Left ventricle myocardium inferior (tissue), 1 donor: ENCODE data around the gene CAMK4. TPM values are rescaled to one million over a fixed set of nuclear protein-coding genes. Genes with fewer than 3 reads are reported as not detected.

Experiments used
- DNase-seq: peaks from one replicate; pipeline ENCODE4 v3.0.0-alpha.2; 2020
- H3K27ac ChIP-seq: fragments of 200-600 bp; replicated peaks from 2 replicates; pipeline ENCODE4 v1.8.0; 2021
- H3K27me3 ChIP-seq: fragments of 200-600 bp; 2 replicates; pipeline ENCODE4 v1.8.0; 2021; ENCODE audit warnings: low read depth
- H3K36me3 ChIP-seq: fragments of 200-600 bp; 2 replicates; pipeline ENCODE4 v1.8.0; 2021
- H3K4me1 ChIP-seq: fragments of 200-600 bp; 2 replicates; pipeline ENCODE4 v1.8.0; 2021
- H3K4me3 ChIP-seq: fragments of 200-600 bp; 2 replicates; pipeline ENCODE4 v1.8.0; 2021; ENCODE audit warnings: mild to moderate bottlenecking, moderate library complexity
- H3K9me3 ChIP-seq: fragments of 200-600 bp; replicated peaks from 2 replicates; pipeline ENCODE4 v1.8.0; 2021
- intact Hi-C: fragments of 100-400 bp; cut with micrococcal nuclease; formaldehyde crosslinking; loops from one replicate; pipeline ENCODE4 v1.11.0; 2022
- total RNA-seq: library from RNA; stranded (reverse); fragmentation: NEBNext Ultra II Directional; extraction: Animal tissue kit (Norgen Biotek cat#: 25700); gene quantifications from one replicate; pipeline ENCODE4 v1.2.1, GENCODE V29; 2021
- TF ChIP-seq, protein P1 (sequence below): fragments of 200-600 bp; IDR thresholded peaks from 2 replicates; pipeline ENCODE4 v1.8.0; 2021; ENCODE audit warnings: antibody characterized with exemption, mild to moderate bottlenecking, borderline replicate concordance
- donor health status: DM: no; HTN: yes; CAD: no; lungs with severe emphysema.

Gene CAMK4
- total RNA-seq, 1 donor from 2014 or later, result 0.36 TPM

DNA sequence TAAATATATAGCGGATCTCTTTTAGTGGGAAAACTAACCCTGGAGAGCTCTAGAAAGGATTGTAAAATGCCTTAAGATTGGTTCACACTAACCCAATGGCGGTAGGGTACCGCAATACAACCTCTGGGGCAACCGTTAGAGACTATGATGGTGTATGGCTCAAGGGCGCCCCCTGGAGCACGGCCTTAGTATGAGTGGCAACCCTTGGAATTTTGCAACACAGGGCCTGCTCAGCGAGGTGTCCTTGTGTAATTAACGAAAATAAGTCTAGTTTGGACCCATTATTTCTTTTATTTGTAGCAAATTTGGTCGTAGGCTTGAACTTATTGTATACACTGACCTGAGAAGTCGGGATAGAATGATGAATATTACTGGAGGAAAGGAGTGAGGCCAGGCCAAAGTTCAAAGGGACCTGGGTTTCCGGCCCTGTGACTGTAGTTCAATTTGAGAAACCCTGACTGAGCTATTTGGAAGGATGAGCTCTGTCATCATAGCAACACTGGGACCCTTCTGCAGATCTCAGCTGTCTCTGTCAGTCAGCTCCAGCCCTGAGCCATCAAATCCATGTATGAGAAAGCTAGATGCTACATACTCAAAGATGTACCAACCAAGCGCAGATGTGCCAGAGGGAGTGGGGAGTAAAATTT is 54.8 kb downstream of the CAMK4 start:
- no peaks in the 10 kb centered on the region for H3K36me3 ChIP-seq
- H3K9me3 ChIP-seq, result no peaks in the 10 kb centered on the region
- intact Hi-C loops, result loop anchor here (2.0 kb wide), 1 partner anchor 120 kb away; no protein-coding TSS in a partner anchor
- TF ChIP-seq, protein P1, sequence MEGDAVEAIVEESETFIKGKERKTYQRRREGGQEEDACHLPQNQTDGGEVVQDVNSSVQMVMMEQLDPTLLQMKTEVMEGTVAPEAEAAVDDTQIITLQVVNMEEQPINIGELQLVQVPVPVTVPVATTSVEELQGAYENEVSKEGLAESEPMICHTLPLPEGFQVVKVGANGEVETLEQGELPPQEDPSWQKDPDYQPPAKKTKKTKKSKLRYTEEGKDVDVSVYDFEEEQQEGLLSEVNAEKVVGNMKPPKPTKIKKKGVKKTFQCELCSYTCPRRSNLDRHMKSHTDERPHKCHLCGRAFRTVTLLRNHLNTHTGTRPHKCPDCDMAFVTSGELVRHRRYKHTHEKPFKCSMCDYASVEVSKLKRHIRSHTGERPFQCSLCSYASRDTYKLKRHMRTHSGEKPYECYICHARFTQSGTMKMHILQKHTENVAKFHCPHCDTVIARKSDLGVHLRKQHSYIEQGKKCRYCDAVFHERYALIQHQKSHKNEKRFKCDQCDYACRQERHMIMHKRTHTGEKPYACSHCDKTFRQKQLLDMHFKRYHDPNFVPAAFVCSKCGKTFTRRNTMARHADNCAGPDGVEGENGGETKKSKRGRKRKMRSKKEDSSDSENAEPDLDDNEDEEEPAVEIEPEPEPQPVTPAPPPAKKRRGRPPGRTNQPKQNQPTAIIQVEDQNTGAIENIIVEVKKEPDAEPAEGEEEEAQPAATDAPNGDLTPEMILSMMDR, result peak; percentile 75
- H3K4me1 ChIP-seq, result no peaks in the 10 kb centered on the region
- peak; percentile 49 for DNase-seq
- no peak overlapping the region for H3K27ac ChIP-seq
- H3K27me3 ChIP-seq, result no peaks in the 10 kb centered on the region
- H3K4me3 ChIP-seq, result no peak overlapping the region

- intact Hi-C loops, result no loop called here
- DNase-seq, result no peak
- Histone ChIP-seq H3K27me3 (no peaks in the 10 kb centered on the region), H3K27ac (no peak overlapping the region), H3K4me3 (no peak overlapping the region), H3K36me3 (no peaks in the 10 kb centered on the region), H3K4me1 (no peaks in the 10 kb centered on the region), H3K9me3 (no peaks in the 10 kb centered on the region)
- TF ChIP-seq, protein P1, result no peak
These were observed 56.2 kb downstream of the CAMK4 start for GRCh38 chr5:111280282-111280951.

DNA sequence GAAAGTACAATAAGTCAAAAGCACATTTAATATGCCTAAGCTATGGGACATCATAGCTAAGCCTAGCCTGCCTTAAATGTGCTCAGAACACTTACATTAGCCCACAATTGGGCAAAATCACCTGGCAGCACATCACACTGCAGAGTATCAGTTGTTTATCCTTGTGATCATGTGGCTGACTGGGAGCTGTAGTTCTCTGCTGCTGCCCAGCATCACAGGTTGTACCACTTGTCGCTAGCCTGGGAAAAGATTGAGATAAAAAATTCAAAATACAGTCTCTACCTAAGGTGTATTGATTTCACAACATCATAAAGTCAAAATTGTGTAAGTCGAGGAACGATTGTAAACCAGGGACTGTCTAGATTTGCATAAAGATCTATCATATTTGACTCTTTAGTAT is 58.6 kb downstream of the CAMK4 start:
- Histone ChIP-seq H3K4me1 (no peaks in the 10 kb centered on the region), H3K27me3 (no peaks in the 10 kb centered on the region), H3K9me3 (no peaks in the 10 kb centered on the region), H3K36me3 (no peaks in the 10 kb centered on the region), H3K27ac (no peak overlapping the region), H3K4me3 (no peak overlapping the region)
- TF ChIP-seq, protein P1, result no peak
- intact Hi-C loops, result no loop called here
- DNase-seq, result no peak

- no peak for DNase-seq
- Histone ChIP-seq H3K27me3 (no peaks in the 10 kb centered on the region), H3K36me3 (no peaks in the 10 kb centered on the region), H3K4me1 (no peaks in the 10 kb centered on the region), H3K27ac (no peak overlapping the region), H3K9me3 (no peaks in the 10 kb centered on the region), H3K4me3 (no peak overlapping the region)
- intact Hi-C loops, result no loop called here
- TF ChIP-seq, protein P1, result no peak
These were observed 60.6 kb downstream of the CAMK4 start for GRCh38 chr5:111284825-111285224.

DNA sequence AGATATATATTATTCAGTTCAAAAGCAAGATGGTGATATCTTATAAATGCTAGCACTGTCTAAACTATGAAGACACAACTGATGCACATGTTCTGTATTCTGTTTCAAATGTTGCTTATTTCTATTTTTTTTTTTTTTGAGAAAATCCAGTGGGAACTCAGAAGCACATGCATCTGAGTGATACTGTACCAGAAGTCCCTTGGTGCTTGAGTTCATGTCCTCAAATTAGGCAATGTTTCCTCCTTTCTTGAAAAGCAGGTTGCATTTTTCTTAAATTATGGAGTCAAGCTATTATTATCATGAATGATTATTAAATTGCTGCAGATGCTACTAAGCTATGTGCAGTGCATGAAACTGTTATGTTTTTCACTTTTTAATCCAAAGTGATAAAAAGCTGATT is 70.4 kb downstream of the CAMK4 start:
- Histone ChIP-seq H3K4me3 (no peak overlapping the region), H3K36me3 (no peaks in the 10 kb centered on the region), H3K9me3 (peaks cover 3% of the 10 kb centered on the region), H3K27ac (no peak overlapping the region), H3K27me3 (no peaks in the 10 kb centered on the region), H3K4me1 (no peaks in the 10 kb centered on the region)
- intact Hi-C loops, result no loop called here
- TF ChIP-seq, protein P1, result no peak
- DNase-seq, result no peak
